Measurements from ENCODE around the gene SCGB1C1.

Gene SCGB1C1

GRCh38 chr11:206002-206384 lies 13.1 kb downstream of the SCGB1C1 start:
- Histone ChIP-seq H3K27ac (ENCODE audit: low read depth, low read length) (no peak overlapping the region), H3K4me1 (ENCODE audit: control insufficient read depth, insufficient read depth, low read length, unreplicated experiment) (peaks cover 31% of the 10 kb centered on the region)

GRCh38 chr11:206526-207207 lies 13.8 kb downstream of the SCGB1C1 start:
- H3K27me3 ChIP-seq (ENCODE audit: insufficient read depth, low read length), result no peaks in the 10 kb centered on the region
- H3K36me3 ChIP-seq (ENCODE audit: insufficient read depth, low read length), result peaks cover 20% of the 10 kb centered on the region; the same call in 1 of the 2 replicates
- peaks cover 59% of the 10 kb centered on the region for H3K79me2 ChIP-seq (ENCODE audit: control insufficient read depth, insufficient read depth, low read length, unreplicated experiment)
- no peak overlapping the region for H2AFZ ChIP-seq (ENCODE audit: low read length, unreplicated experiment)
- H3K4me3 ChIP-seq (ENCODE audit: low read depth, low read length), result peak overlapping the region; percentile 91
- peak overlapping the region; percentile 98 for H3K27ac ChIP-seq (ENCODE audit: low read depth, low read length)
- H3K4me1 ChIP-seq (ENCODE audit: control insufficient read depth, insufficient read depth, low read length, unreplicated experiment), result peaks cover 33% of the 10 kb centered on the region

More at GRCh38 chr11:206002-206384, 13.1 kb downstream of the SCGB1C1 start:
- no peaks in the 10 kb centered on the region for H3K27me3 ChIP-seq (ENCODE audit: insufficient read depth, low read length)
- no peak overlapping the region for H2AFZ ChIP-seq (ENCODE audit: low read length, unreplicated experiment)
- peaks cover 15% of the 10 kb centered on the region; the same call in 1 of the 2 replicates for H3K36me3 ChIP-seq (ENCODE audit: insufficient read depth, low read length)
- H3K79me2 ChIP-seq (ENCODE audit: control insufficient read depth, insufficient read depth, low read length, unreplicated experiment), result peaks cover 53% of the 10 kb centered on the region
- H3K4me3 ChIP-seq (ENCODE audit: low read depth, low read length), result peak overlapping the region; percentile 91

GRCh38 chr11:207208-207862 lies 14.5 kb downstream of the SCGB1C1 start, which contains the start of the genes BET1L and RIC8A:
Gene BET1L, minus strand, starts transcription at chr11:207399. Its CDS starts 78 bp downstream, at chr11:207321.
Gene RIC8A, plus strand, starts transcription at chr11:207708. Its CDS starts 1,147 bp downstream, at chr11:208855.
- Histone ChIP-seq H3K4me1 (ENCODE audit: control insufficient read depth, insufficient read depth, low read length, unreplicated experiment) (peaks cover 33% of the 10 kb centered on the region), H3K36me3 (ENCODE audit: insufficient read depth, low read length) (peaks cover 26% of the 10 kb centered on the region; the same call in 1 of the 2 replicates), H3K27me3 (ENCODE audit: insufficient read depth, low read length) (no peaks in the 10 kb centered on the region), H3K4me3 (ENCODE audit: low read depth, low read length) (peak within 1 kb of the TSS; percentile 91), H3K27ac (ENCODE audit: low read depth, low read length) (peak within 1 kb of the TSS; percentile 98), H2AFZ (ENCODE audit: low read length, unreplicated experiment) (peak within 1 kb of the TSS; percentile 45), H3K79me2 (ENCODE audit: control insufficient read depth, insufficient read depth, low read length, unreplicated experiment) (peaks cover 66% of the 10 kb centered on the region)

DNA sequence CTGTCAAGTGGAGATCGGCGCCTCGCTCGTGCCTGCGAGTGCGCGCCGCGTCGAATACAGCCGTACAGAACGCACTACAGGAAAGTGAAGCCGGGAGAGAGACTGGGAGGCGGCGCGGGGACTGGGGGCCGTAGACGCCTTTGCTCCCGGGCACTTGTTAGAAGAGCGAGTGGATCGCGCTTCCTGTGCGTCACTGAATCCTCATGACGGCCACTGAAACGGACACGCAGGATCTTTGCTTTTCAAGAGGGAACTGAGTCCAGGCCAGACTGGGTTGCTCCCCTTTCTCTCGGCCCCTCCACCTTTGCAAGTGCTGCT lies 14.9 kb downstream of the SCGB1C1 start:
- H3K4me3 ChIP-seq (ENCODE audit: low read depth, low read length), result peak overlapping the region; percentile 91
- no peaks in the 10 kb centered on the region for H3K27me3 ChIP-seq (ENCODE audit: insufficient read depth, low read length)
- peak overlapping the region; percentile 45 for H2AFZ ChIP-seq (ENCODE audit: low read length, unreplicated experiment)
- peaks cover 29% of the 10 kb centered on the region; the same call in 1 of the 2 replicates for H3K36me3 ChIP-seq (ENCODE audit: insufficient read depth, low read length)
- H3K4me1 ChIP-seq (ENCODE audit: control insufficient read depth, insufficient read depth, low read length, unreplicated experiment), result peaks cover 33% of the 10 kb centered on the region
- H3K79me2 ChIP-seq (ENCODE audit: control insufficient read depth, insufficient read depth, low read length, unreplicated experiment), result peaks cover 69% of the 10 kb centered on the region
- H3K27ac ChIP-seq (ENCODE audit: low read depth, low read length), result peak overlapping the region; percentile 98

- peak overlapping the region; percentile 91 for H3K4me3 ChIP-seq (ENCODE audit: low read depth, low read length)
- H3K27me3 ChIP-seq (ENCODE audit: insufficient read depth, low read length), result no peaks in the 10 kb centered on the region
- H2AFZ ChIP-seq (ENCODE audit: low read length, unreplicated experiment), result no peak overlapping the region
- peaks cover 33% of the 10 kb centered on the region for H3K4me1 ChIP-seq (ENCODE audit: control insufficient read depth, insufficient read depth, low read length, unreplicated experiment)
- peak overlapping the region; percentile 98 for H3K27ac ChIP-seq (ENCODE audit: low read depth, low read length)
- peaks cover 32% of the 10 kb centered on the region; the same call in 1 of the 2 replicates for H3K36me3 ChIP-seq (ENCODE audit: insufficient read depth, low read length)
- peaks cover 69% of the 10 kb centered on the region for H3K79me2 ChIP-seq (ENCODE audit: control insufficient read depth, insufficient read depth, low read length, unreplicated experiment)
These were observed 15.5 kb downstream of the SCGB1C1 start for GRCh38 chr11:208181-208916.

DNA sequence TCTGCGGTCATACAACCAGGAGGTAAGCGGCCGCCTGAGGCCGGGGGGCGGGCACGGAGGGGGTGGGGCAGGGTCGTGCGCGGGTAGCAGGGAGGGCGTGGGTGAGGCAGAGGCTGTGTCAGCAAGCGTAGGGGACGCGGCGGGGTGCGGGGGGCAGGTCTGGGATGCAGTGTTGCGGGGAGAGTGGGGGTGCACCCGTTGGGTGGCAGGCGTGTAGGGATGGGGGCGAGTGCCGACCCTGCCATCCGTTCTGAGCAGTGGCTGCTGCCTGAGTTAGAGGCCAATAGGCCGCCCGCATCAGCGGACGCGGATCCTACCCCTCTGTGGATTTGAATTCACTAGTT lies 16.0 kb downstream of the SCGB1C1 start:
- Histone ChIP-seq H3K27me3 (ENCODE audit: insufficient read depth, low read length) (no peaks in the 10 kb centered on the region), H2AFZ (ENCODE audit: low read length, unreplicated experiment) (no peak overlapping the region), H3K4me1 (ENCODE audit: control insufficient read depth, insufficient read depth, low read length, unreplicated experiment) (peaks cover 33% of the 10 kb centered on the region), H3K27ac (ENCODE audit: low read depth, low read length) (peak overlapping the region; percentile 98), H3K36me3 (ENCODE audit: insufficient read depth, low read length) (peaks cover 33% of the 10 kb centered on the region; the same call in 1 of the 2 replicates), H3K79me2 (ENCODE audit: control insufficient read depth, insufficient read depth, low read length, unreplicated experiment) (peaks cover 69% of the 10 kb centered on the region), H3K4me3 (ENCODE audit: low read depth, low read length) (peak overlapping the region; percentile 91)

DNA sequence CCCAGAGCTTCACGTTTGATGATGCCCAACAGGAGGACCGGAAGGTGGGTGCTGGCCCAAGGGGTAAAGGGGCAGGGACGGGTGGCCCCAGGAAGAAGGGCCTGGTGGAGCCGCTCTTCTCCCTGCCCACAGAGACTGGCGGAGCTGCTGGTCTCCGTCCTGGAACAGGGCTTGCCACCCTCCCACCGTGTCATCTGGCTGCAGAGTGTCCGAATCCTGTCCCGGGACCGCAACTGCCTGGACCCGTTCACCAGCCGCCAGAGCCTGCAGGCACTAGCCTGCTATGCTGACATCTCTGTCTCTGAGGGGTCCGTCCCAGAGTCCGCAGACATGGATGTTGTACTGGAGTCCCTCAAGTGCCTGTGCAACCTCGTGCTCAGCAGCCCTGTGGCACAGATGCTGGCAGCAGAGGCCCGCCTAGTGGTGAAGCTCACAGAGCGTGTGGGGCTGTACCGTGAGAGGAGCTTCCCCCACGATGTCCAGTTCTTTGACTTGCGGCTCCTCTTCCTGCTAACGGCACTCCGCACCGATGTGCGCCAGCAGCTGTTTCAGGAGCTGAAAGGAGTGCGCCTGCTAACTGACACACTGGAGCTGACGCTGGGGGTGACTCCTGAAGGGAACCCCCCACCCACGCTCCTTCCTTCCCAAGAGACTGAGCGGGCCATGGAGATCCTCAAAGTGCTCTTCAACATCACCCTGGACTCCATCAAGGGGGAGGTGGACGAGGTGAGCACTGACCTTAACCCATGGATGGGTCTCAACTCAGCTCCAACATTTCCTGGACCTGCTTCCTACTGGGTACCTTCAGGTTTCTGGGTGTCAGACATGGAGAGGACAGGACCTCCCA lies 16.6 kb downstream of the SCGB1C1 start:
- Histone ChIP-seq H2AFZ (ENCODE audit: low read length, unreplicated experiment) (no peak overlapping the region), H3K4me3 (ENCODE audit: low read depth, low read length) (peak overlapping the region; percentile 91), H3K4me1 (ENCODE audit: control insufficient read depth, insufficient read depth, low read length, unreplicated experiment) (peaks cover 33% of the 10 kb centered on the region), H3K27ac (ENCODE audit: low read depth, low read length) (peak overlapping the region; percentile 98), H3K27me3 (ENCODE audit: insufficient read depth, low read length) (no peaks in the 10 kb centered on the region), H3K36me3 (ENCODE audit: insufficient read depth, low read length) (peaks cover 36% of the 10 kb centered on the region; the same call in 1 of the 2 replicates), H3K79me2 (ENCODE audit: control insufficient read depth, insufficient read depth, low read length, unreplicated experiment) (peaks cover 69% of the 10 kb centered on the region)

DNA sequence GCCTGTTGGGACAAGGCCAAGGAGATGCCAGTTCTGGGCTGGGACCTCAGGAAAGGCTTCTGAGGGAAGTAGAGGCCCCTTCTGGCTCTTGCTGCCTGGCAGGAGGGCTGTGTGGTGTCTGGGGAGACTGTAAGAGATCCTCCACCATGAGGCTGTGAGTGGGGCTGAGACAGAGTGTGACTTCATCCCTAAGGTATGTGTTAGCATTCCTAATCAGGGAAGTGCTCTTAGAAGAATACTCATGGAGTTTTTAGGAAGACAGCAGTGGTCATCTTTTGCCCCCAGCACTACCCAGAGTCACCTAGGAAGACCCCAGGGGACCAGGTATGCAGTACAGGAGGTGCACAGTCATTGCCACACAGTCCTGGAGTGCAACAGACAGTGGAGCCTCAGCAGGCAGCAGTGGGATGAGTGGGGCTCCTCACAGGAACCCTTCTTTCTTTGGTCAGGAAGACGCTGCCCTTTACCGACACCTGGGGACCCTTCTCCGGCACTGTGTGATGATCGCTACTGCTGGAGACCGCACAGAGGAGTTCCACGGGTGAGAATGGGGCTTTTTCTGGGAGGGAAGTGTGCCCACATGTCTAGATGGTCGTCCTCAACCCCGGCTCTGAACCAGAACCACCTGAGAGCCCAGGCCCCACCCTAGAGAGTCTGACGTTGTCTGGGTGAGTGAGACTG lies 17.4 kb downstream of the SCGB1C1 start:
- Histone ChIP-seq H3K27ac (ENCODE audit: low read depth, low read length) (peak overlapping the region; percentile 98), H3K27me3 (ENCODE audit: insufficient read depth, low read length) (no peaks in the 10 kb centered on the region), H3K79me2 (ENCODE audit: control insufficient read depth, insufficient read depth, low read length, unreplicated experiment) (peaks cover 63% of the 10 kb centered on the region), H3K4me3 (ENCODE audit: low read depth, low read length) (peak overlapping the region; percentile 91), H2AFZ (ENCODE audit: low read length, unreplicated experiment) (no peak overlapping the region), H3K4me1 (ENCODE audit: control insufficient read depth, insufficient read depth, low read length, unreplicated experiment) (peaks cover 31% of the 10 kb centered on the region), H3K36me3 (ENCODE audit: insufficient read depth, low read length) (peaks cover 32% of the 10 kb centered on the region; the same call in 1 of the 2 replicates)

GRCh38 chr11:210803-211180 lies 17.9 kb downstream of the SCGB1C1 start:
- H3K4me3 ChIP-seq (ENCODE audit: low read depth, low read length), result peak overlapping the region; percentile 91
- H2AFZ ChIP-seq (ENCODE audit: low read length, unreplicated experiment), result no peak overlapping the region
- peaks cover 58% of the 10 kb centered on the region for H3K79me2 ChIP-seq (ENCODE audit: control insufficient read depth, insufficient read depth, low read length, unreplicated experiment)
- H3K27me3 ChIP-seq (ENCODE audit: insufficient read depth, low read length), result no peaks in the 10 kb centered on the region
- H3K4me1 ChIP-seq (ENCODE audit: control insufficient read depth, insufficient read depth, low read length, unreplicated experiment), result peaks cover 26% of the 10 kb centered on the region
- H3K27ac ChIP-seq (ENCODE audit: low read depth, low read length), result peak overlapping the region; percentile 98
- H3K36me3 ChIP-seq (ENCODE audit: insufficient read depth, low read length), result peaks cover 30% of the 10 kb centered on the region; the same call in 1 of the 2 replicates

Measured in ACC112 (cell line).